Retina (tissue), 1 donor: ENCODE results near the gene SHQ1.

Experiments
- DNase-seq: peaks from one replicate; pipeline ENCODE4 v3.0.0-alpha.2; 2016

SHQ1 gene

GRCh38 chr3:72847282-72847681 is 963 bp downstream of the SHQ1 start:
- DNase-seq = no peak

DNA sequence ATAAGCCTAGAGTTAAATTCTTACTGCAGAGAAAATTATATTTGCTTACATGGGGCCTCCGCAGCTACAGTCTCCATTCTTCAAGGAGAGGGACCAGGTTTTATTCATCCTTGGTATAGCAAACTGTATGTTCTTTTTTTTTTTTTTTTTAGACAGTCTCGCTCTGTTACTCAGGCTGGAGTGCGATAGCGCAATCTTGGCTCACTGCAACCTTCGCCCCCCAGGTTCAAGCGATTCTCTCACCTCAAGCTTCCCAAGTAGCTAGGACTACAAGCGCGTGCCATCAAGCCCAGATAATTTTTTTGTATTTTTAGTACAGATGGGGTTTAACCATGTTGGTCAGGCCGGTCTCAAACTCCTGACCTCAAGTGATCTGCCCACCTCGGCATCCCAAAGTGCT is 2.1 kb downstream of the SHQ1 start:
- DNase-seq = no peak

GRCh38 chr3:72844436-72844993 is 3.7 kb downstream of the SHQ1 start:
- no peak for DNase-seq

DNA sequence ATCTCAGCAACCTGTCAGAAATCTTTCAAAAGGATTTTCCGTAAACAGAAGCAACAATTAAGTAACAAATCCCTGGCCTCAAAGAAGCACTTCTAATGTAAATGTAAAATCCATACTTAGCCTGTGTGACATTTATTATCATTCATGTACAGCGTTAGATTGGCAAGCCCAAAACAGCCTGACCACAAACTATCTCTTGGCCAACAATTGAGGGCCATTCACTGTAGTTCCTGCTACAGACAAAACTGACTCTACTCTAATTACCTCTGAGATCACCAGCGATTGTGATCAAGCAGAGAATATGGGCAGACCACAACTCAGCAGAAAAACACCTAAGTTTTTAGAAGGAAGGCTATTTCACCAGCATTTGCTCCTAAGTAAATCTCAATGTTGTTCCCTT is 9.2 kb downstream of the SHQ1 start:
- no peak for DNase-seq

GRCh38 chr3:72836923-72837322 is 11.3 kb downstream of the SHQ1 start:
- no peak for DNase-seq

- DNase-seq = no peak
These were observed 11.8 kb downstream of the SHQ1 start for GRCh38 chr3:72836416-72836815.

DNA sequence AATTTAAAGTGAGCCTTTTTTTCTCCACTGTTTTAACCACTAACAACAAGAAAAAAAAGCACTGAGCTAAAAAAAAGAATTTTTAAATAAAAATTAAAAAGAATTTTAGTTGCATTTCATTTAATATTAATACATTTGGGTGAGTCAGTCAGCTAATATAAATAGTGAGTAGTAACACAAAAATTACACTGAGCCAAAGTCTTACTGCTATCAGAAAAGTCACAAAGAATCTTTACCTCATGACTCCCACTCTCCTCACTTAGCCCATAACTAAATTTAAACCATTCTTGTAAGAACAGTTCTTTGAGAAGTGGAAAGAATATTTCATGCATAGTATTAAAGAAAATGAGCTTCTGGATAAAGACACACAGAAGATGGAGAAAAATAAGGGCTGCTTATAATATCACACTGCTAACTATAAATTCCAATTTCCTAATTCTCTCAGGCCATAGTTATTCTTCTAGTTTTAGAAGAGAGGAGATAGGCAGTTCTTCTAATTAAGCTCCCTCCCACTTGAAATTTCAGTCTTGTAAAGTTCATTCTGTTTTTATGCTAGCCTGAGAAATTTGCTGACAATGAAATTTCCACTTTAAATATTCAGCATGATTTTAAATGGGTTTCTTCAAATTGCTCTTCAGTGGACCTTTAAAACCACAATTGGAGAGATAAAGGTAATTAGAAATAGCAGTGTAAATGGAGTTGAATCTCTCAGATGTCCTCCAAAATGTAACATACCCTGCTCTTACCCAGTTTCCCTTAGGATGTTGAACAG is 17.6 kb downstream of the SHQ1 start:
- DNase-seq = no peak

DNA sequence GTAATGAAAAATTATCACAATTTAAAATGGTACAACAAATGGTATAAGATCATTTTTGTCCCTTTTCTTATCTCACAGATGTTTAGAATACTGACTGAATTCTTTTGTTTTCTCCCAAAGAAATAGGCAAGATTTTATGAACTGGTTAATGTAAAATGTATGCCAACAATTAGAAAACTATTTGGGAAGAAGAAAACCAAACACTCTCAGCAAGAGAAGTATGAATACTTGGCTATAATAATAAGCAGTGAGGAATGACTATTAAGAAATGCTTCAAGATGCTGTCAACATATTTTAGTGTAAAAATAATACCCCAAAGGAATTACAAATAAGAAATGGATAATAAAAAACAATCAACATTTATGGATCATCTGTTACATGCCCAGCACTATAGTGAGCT is 18.5 kb downstream of the SHQ1 start:
- DNase-seq = no peak

DNA sequence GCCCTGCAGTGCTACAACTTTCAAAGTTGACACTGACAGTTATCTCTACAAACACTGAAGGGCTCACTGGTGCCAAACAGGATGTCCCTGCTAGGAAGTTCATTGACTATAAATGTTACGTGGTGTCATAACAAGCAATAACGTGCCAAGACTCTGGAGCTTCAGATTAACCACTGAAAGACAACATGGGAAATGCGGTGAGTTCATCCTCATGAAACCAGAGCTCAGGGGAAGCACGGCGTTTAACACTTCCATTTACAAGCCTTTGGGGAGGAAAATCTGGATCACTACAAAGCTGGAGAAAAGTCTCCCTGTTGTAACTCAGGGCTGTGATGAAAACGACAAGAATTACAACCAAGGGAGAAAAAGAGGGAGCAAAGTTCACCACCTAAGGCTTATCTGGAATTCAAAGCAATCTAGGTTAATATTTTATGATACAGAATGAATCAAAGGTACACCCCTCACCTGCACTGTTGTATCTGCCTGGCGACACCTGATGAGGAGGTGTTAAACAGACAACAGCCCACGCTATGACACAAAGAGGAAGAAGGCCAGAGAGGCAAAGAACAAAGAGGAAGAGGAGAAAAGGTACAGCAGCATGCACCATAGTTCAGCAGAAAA is 27.0 kb downstream of the SHQ1 start:
- peak; percentile 11 for DNase-seq

DNA sequence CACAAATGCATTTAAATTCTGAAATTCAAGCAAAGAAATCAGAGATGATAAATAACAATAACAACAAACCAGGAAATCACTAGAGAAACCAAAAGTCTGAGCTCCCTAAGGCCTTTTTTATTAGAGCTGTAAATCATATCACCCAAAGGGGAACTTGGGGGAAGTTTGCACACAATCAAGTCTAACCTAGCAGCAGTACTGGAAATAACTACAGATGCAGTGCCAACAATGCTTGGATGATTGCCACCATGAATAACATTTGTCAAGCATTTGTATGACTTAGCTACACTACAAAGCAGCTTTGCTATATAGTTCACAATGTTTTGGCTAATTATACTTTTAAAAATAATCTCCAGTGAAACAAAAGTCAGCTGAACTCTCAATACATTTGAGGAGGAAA is 27.8 kb downstream of the SHQ1 start:
- DNase-seq = no peak

GRCh38 chr3:72818905-72819304 is 29.3 kb downstream of the SHQ1 start:
- no peak for DNase-seq

DNA sequence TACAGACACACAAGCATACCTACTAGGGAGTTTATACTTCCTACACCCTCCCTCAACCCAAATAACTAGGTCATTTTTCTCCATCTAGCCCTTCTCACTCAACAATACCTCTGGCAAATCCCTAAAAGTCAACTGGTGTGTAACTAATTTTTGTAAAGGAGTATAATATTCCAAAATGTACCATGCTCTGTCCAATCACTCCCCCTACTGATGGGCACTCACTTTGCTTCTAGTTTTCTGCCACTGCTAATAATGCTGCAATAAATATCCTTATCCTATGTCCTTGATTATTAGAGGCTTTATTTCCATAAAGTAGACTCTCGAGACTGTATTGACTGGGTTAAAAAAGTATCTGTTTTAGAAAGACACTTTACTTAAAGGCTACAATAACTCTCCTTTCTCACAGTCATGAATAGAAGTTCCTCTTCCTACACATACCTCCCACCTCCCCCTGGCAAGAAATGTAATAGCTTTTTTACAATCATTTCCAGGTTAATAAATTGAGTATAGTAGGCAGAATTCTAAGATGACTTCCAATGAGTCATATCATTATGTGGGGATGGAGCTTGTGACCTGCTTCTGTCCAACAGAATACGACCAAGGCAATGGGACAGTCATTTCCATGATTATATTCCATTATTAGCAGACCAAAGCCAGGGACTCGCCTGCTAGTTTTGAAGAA is 30.0 kb downstream of the SHQ1 start:
- DNase-seq = peak; percentile 38

GRCh38 chr3:72816862-72817355 is 31.3 kb downstream of the SHQ1 start:
- no peak for DNase-seq

DNA sequence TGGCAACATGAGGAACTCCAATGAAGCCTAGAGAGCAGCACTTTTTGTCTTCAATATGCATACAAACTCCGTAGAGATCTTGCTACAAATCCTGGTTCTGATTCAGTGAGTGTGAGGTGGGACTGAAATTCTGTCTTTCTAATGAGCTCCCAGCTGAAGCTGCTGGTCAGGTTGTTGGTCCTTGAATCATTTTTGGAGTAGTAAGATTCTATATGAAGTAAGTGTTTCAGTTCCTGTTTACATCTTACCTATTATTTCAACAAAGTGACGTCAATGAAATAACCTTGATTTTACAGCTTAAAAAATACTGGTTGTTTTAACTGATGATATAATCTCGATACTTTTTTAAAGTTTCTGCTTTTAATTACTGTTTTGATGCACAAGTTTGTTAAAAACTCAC is 33.9 kb downstream of the SHQ1 start:
- DNase-seq = no peak

GRCh38 chr3:72812201-72812600 is 36.0 kb downstream of the SHQ1 start:
- no peak for DNase-seq

- no peak for DNase-seq
These were observed 36.7 kb downstream of the SHQ1 start for GRCh38 chr3:72811571-72811970.

DNA sequence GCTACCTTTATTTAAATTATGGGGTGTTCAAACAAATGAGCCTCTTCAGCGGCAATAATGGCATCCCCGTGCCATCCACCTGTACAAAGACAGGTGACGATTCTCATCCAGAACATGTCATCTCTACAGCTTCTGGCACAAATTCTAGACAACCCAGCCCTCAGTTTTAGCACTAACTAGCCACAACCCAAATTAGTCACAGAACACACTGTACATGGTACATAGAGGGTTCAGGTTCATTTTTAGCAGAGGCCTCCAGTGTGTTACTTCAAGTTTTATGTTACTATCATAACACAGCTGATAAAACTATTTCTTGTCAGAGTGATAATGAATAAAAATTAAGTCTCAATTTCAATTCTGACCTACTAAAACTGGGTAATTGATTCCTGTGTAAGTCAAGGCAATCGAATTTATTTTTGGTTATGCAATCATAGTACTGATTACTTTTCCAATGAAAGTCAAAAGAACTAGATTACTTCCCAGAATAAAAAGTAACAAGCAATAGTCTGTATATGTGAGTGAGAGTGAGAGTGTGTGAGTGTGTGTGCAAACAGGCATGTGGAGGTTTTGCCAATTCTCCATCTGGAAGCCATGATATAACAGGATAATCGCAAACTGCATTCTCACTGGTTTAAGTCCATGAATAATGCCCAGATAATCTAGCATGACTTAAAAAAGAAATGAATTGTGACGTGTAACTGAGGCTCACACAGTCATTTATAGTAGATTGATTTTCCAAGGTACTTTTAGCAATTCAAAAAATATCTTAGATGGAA is 37.4 kb downstream of the SHQ1 start:
- no peak for DNase-seq

GRCh38 chr3:72810063-72810462 is 38.2 kb downstream of the SHQ1 start:
- DNase-seq = no peak

- no peak for DNase-seq
These were observed 43.9 kb downstream of the SHQ1 start for GRCh38 chr3:72804361-72804760.

DNA sequence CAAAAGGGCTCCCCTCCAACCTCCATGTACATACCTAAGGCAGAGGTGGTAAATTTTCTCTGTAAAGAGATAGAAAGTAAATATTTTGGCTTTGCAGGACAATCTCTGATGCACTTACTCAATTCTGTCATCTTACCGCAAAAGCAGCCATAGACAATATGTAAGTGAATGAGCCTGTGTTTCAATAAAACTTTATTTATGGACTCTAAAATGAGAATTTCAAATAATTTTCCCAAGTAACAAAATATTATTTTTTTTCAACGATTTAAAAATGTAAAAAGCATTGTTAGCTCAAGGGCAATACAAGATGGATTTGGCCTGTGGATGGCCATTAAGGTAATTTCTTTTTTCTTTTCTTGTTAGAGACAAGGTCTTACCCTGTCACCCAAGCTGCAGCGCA is 44.7 kb downstream of the SHQ1 start:
- DNase-seq = no peak

- DNase-seq = no peak
These were observed 46.2 kb downstream of the SHQ1 start for GRCh38 chr3:72802001-72802400.

- DNase-seq = no peak
These were observed 47.4 kb downstream of the SHQ1 start for GRCh38 chr3:72800869-72801268.
